ENCODE data around the gene FCHO2. TPM values are rescaled to one million over a fixed set of nuclear protein-coding genes. Genes with fewer than 3 reads are reported as not detected.

FCHO2 gene, protein sequence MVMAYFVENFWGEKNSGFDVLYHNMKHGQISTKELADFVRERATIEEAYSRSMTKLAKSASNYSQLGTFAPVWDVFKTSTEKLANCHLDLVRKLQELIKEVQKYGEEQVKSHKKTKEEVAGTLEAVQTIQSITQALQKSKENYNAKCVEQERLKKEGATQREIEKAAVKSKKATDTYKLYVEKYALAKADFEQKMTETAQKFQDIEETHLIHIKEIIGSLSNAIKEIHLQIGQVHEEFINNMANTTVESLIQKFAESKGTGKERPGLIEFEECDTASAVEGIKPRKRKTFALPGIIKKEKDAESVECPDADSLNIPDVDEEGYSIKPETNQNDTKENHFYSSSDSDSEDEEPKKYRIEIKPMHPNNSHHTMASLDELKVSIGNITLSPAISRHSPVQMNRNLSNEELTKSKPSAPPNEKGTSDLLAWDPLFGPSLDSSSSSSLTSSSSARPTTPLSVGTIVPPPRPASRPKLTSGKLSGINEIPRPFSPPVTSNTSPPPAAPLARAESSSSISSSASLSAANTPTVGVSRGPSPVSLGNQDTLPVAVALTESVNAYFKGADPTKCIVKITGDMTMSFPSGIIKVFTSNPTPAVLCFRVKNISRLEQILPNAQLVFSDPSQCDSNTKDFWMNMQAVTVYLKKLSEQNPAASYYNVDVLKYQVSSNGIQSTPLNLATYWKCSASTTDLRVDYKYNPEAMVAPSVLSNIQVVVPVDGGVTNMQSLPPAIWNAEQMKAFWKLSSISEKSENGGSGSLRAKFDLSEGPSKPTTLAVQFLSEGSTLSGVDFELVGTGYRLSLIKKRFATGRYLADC
- 5.1 and 5.2 TPM in 2 replicates for total RNA-seq (2014; rRNA removed; shearing (Covaris generic); ENCODE audit: low replicate concordance)

DNA sequence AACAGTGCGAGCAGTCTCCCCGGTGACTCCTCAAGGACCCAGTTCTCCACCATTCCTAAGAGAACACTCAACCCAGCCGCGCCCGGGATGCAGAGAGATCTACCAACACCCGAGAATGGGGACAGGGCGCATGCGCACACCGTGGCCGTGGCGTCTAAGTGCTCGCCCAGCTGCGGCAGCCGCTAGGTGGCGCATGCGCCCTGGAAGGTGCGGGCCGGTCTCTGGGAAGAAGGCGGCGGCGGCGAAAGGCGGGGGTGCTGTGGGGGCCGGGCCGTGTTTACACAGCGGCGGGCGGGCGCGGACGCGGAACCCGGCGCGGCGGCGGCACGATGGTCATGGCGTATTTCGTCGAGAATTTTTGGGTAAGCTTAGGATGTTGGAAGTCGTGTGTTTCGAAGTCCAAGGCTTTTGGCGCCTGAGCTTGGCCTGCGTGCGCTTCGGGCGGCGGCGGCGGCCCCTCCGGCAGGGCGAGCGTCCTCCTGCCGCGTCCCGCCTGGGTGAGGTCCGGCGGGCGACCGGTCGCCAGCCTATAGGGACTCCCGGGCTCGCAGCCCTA is at the start of gene FCHO2:
TSS of gene FCHO2 (plus strand) at position 274 of the 556 bp plus-strand sequence. CDS start at position 330, 56 bp downstream.
- Histone ChIP-seq H4K20me1 (ENCODE audit: insufficient read depth, low read depth, low read length) (no peaks in the 10 kb centered on the region), H3K79me2 (ENCODE audit: low read length) (no peaks in the 10 kb centered on the region), H3K27ac (ENCODE audit: low read length) (no peak within 1 kb of the TSS), H3K9me3 (ENCODE audit: low read length) (no peaks in the 10 kb centered on the region), H3K9me2 (replicated peaks; ENCODE audit: insufficient read depth, low read length) (no peaks in the 10 kb centered on the region), H3K4me3 (ENCODE audit: low read length) (peak within 1 kb of the TSS; percentile 71), H3K4me1 (ENCODE audit: low read length) (peaks cover 13% of the 10 kb centered on the region), H3K36me3 (ENCODE audit: insufficient read depth, low read length) (no peaks in the 10 kb centered on the region), H2AFZ (ENCODE audit: low read length) (peak within 1 kb of the TSS; percentile 99), H3K27me3 (ENCODE audit: low read length) (0 out of 2 replicates have a peak, but pooled peaks cover 2% of the 10 kb centered on the region), H3K4me2 (ENCODE audit: low read depth, low read length, poor library complexity, severe bottlenecking) (peak within 1 kb of the TSS; percentile 83), H3K9ac (ENCODE audit: low read length) (peak within 1 kb of the TSS; percentile 65)
- peak; percentile 97 for DNase-seq

DNA sequence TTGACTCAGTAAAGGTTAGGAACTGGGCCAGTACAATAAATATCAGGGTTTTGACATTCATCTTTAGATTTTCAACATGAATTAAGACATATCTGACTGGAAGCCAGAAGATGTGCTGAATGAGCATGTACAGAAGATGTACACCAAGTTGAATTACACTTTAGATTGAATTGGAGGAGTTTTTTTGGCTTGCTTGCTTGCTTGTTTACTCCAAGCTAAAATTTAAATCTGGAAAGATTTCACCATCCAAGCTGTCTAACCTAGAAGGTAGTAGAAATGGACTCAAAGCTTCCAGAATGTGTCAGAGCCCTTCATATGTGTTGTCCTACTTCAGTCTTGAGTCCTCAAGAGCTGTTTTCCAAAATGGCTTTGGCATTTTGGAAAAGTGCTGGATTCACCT is 49.0 kb upstream of the FCHO2 start:
- Histone ChIP-seq H3K9me3 (ENCODE audit: low read length) (no peaks in the 10 kb centered on the region), H3K27me3 (ENCODE audit: low read length) (no peaks in the 10 kb centered on the region), H2AFZ (ENCODE audit: low read length) (no peak overlapping the region), H3K4me2 (ENCODE audit: low read depth, low read length, poor library complexity, severe bottlenecking) (no peak overlapping the region), H3K9me2 (replicated peaks; ENCODE audit: insufficient read depth, low read length) (no peaks in the 10 kb centered on the region), H3K9ac (ENCODE audit: low read length) (no peak overlapping the region), H3K79me2 (ENCODE audit: low read length) (no peaks in the 10 kb centered on the region), H4K20me1 (ENCODE audit: insufficient read depth, low read depth, low read length) (0 out of 2 replicates have a peak, but pooled peaks cover 5% of the 10 kb centered on the region), H3K4me1 (ENCODE audit: low read length) (no peaks in the 10 kb centered on the region), H3K27ac (ENCODE audit: low read length) (no peak overlapping the region), H3K36me3 (ENCODE audit: insufficient read depth, low read length) (peaks cover 70% of the 10 kb centered on the region), H3K4me3 (ENCODE audit: low read length) (no peak overlapping the region)
- DNase-seq, result no peak

- Histone ChIP-seq H3K36me3 (ENCODE audit: insufficient read depth, low read length) (peaks cover 51% of the 10 kb centered on the region), H3K4me1 (ENCODE audit: low read length) (no peaks in the 10 kb centered on the region), H3K27ac (ENCODE audit: low read length) (no peak overlapping the region), H3K27me3 (ENCODE audit: low read length) (no peaks in the 10 kb centered on the region), H3K9ac (ENCODE audit: low read length) (no peak overlapping the region), H3K4me3 (ENCODE audit: low read length) (no peak overlapping the region), H2AFZ (ENCODE audit: low read length) (no peak overlapping the region), H4K20me1 (ENCODE audit: insufficient read depth, low read depth, low read length) (0 out of 2 replicates have a peak, but pooled peaks cover 5% of the 10 kb centered on the region), H3K9me3 (ENCODE audit: low read length) (no peaks in the 10 kb centered on the region), H3K79me2 (ENCODE audit: low read length) (no peaks in the 10 kb centered on the region), H3K9me2 (replicated peaks; ENCODE audit: insufficient read depth, low read length) (no peaks in the 10 kb centered on the region), H3K4me2 (ENCODE audit: low read depth, low read length, poor library complexity, severe bottlenecking) (no peak overlapping the region)
- no peak for DNase-seq
Observed at GRCh38 chr5:72908664-72909063, 47.2 kb upstream of the FCHO2 start.

GRCh38 chr5:72917371-72917776 is 38.5 kb upstream of the FCHO2 start:
- Histone ChIP-seq H3K27me3 (ENCODE audit: low read length) (no peaks in the 10 kb centered on the region), H3K9me3 (ENCODE audit: low read length) (no peaks in the 10 kb centered on the region), H2AFZ (ENCODE audit: low read length) (no peak overlapping the region), H3K36me3 (ENCODE audit: insufficient read depth, low read length) (no peaks in the 10 kb centered on the region), H4K20me1 (ENCODE audit: insufficient read depth, low read depth, low read length) (0 out of 2 replicates have a peak, but pooled peaks cover 6% of the 10 kb centered on the region), H3K27ac (ENCODE audit: low read length) (no peak overlapping the region), H3K79me2 (ENCODE audit: low read length) (no peaks in the 10 kb centered on the region), H3K4me2 (ENCODE audit: low read depth, low read length, poor library complexity, severe bottlenecking) (no peak overlapping the region), H3K4me1 (ENCODE audit: low read length) (no peaks in the 10 kb centered on the region), H3K4me3 (ENCODE audit: low read length) (no peak overlapping the region), H3K9me2 (replicated peaks; ENCODE audit: insufficient read depth, low read length) (no peaks in the 10 kb centered on the region), H3K9ac (ENCODE audit: low read length) (no peak overlapping the region)
- DNase-seq, result no peak

GRCh38 chr5:72920690-72921502 is 34.9 kb upstream of the FCHO2 start:
- H2AFZ ChIP-seq (ENCODE audit: low read length), result no peak overlapping the region
- no peak overlapping the region for H3K4me3 ChIP-seq (ENCODE audit: low read length)
- H3K79me2 ChIP-seq (ENCODE audit: low read length), result no peaks in the 10 kb centered on the region
- no peaks in the 10 kb centered on the region for H3K36me3 ChIP-seq (ENCODE audit: insufficient read depth, low read length)
- H3K27me3 ChIP-seq (ENCODE audit: low read length), result no peaks in the 10 kb centered on the region
- DNase-seq, result no peak
- H3K27ac ChIP-seq (ENCODE audit: low read length), result no peak overlapping the region
- H3K9me2 ChIP-seq (replicated peaks; ENCODE audit: insufficient read depth, low read length), result no peaks in the 10 kb centered on the region
- no peaks in the 10 kb centered on the region for H4K20me1 ChIP-seq (ENCODE audit: insufficient read depth, low read depth, low read length)
- no peaks in the 10 kb centered on the region for H3K4me1 ChIP-seq (ENCODE audit: low read length)
- no peak overlapping the region for H3K4me2 ChIP-seq (ENCODE audit: low read depth, low read length, poor library complexity, severe bottlenecking)
- no peaks in the 10 kb centered on the region for H3K9me3 ChIP-seq (ENCODE audit: low read length)
- H3K9ac ChIP-seq (ENCODE audit: low read length), result no peak overlapping the region

DNA sequence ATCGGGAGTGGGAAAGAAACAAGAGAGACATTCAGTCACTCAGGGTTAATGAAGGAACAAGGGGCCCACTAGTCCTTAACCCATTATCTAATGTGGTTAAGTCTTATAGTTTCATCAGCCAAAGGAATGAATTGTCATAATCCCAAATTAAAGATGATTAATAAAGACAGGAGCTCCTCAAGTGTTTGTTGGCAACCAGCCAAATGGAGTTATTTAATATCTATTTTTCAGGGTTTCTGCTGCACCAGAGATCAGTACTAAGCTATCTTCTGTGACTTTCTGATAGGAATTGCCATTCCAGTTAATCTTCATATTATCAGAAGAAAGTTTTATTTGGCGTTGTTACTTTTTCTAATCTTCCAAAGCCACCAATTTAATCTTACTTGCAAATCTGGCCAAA is 34.0 kb upstream of the FCHO2 start:
- Histone ChIP-seq H3K4me2 (ENCODE audit: low read depth, low read length, poor library complexity, severe bottlenecking) (no peak overlapping the region), H3K9me3 (ENCODE audit: low read length) (no peaks in the 10 kb centered on the region), H3K4me1 (ENCODE audit: low read length) (no peaks in the 10 kb centered on the region), H4K20me1 (ENCODE audit: insufficient read depth, low read depth, low read length) (no peaks in the 10 kb centered on the region), H3K27ac (ENCODE audit: low read length) (no peak overlapping the region), H3K4me3 (ENCODE audit: low read length) (no peak overlapping the region), H3K27me3 (ENCODE audit: low read length) (no peaks in the 10 kb centered on the region), H3K9me2 (replicated peaks; ENCODE audit: insufficient read depth, low read length) (no peaks in the 10 kb centered on the region), H3K36me3 (ENCODE audit: insufficient read depth, low read length) (no peaks in the 10 kb centered on the region), H3K79me2 (ENCODE audit: low read length) (no peaks in the 10 kb centered on the region), H2AFZ (ENCODE audit: low read length) (no peak overlapping the region), H3K9ac (ENCODE audit: low read length) (no peak overlapping the region)
- no peak for DNase-seq

DNA sequence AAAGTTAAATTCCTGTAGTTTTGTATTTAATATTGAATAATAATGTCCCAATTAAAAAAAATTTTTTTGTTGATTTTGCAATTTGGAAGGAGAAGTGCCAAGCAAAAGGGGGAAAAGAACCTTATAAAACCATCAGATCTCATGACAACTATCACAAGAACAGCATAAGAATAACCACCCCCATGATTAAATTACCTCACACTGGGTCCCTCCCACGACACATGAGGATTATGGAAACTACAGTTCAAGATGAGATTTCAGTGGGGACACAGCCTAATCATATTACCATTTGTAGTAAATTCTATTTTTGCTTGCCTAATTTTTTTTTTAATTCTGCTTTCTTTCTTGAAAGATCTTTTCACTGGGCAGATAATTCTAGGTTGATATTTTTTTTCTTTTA is 33.4 kb upstream of the FCHO2 start:
- no peaks in the 10 kb centered on the region for H3K79me2 ChIP-seq (ENCODE audit: low read length)
- H3K9me2 ChIP-seq (replicated peaks; ENCODE audit: insufficient read depth, low read length), result no peaks in the 10 kb centered on the region
- DNase-seq, result no peak
- no peaks in the 10 kb centered on the region for H3K36me3 ChIP-seq (ENCODE audit: insufficient read depth, low read length)
- no peaks in the 10 kb centered on the region for H4K20me1 ChIP-seq (ENCODE audit: insufficient read depth, low read depth, low read length)
- H3K27ac ChIP-seq (ENCODE audit: low read length), result no peak overlapping the region
- no peak overlapping the region for H3K9ac ChIP-seq (ENCODE audit: low read length)
- H3K4me1 ChIP-seq (ENCODE audit: low read length), result no peaks in the 10 kb centered on the region
- H3K4me2 ChIP-seq (ENCODE audit: low read depth, low read length, poor library complexity, severe bottlenecking), result no peak overlapping the region
- H3K27me3 ChIP-seq (ENCODE audit: low read length), result no peaks in the 10 kb centered on the region
- H3K9me3 ChIP-seq (ENCODE audit: low read length), result no peaks in the 10 kb centered on the region
- H3K4me3 ChIP-seq (ENCODE audit: low read length), result no peak overlapping the region
- no peak overlapping the region for H2AFZ ChIP-seq (ENCODE audit: low read length)
